ENCODE measurements around the gene TBL3.
A peak's percentile ranks its signal among the peaks of the same experiment; 100 is the strongest.

Gene TBL3

GRCh38 chr16:1982991-1983543 lies 11.2 kb downstream of the TBL3 start:
- no peak for DNase-seq (ENCODE audit: low read depth in 2 of 2)

- peak in 1 of 2 donors; percentile 31 for DNase-seq (ENCODE audit: low read depth in 2 of 2)
Observed at GRCh38 chr16:1983544-1984346, 11.9 kb downstream of the TBL3 start, which contains the start of gene GFER. Gene GFER, plus strand, starts transcription at chr16:1984193. Its CDS starts 26 bp downstream, at chr16:1984219.

GRCh38 chr16:1984347-1985225 lies 12.7 kb downstream of the TBL3 start:
- DNase-seq (ENCODE audit: low read depth in 2 of 2): no peak

- no peak for DNase-seq (ENCODE audit: low read depth in 2 of 2)
Observed at GRCh38 chr16:1985466-1986150, 13.8 kb downstream of the TBL3 start.

GRCh38 chr16:1987198-1987597 lies 15.3 kb downstream of the TBL3 start:
- no peak for DNase-seq (ENCODE audit: low read depth in 2 of 2)

GRCh38 chr16:1989209-1990100 lies 17.6 kb downstream of the TBL3 start, which contains the start of gene SYNGR3:
Gene SYNGR3, plus strand, starts transcription at chr16:1989970. Its CDS starts 133 bp downstream, at chr16:1990103.
- DNase-seq (ENCODE audit: low read depth in 2 of 2): no peak

- no peak for DNase-seq (ENCODE audit: low read depth in 2 of 2)
Observed at GRCh38 chr16:1990101-1990350, 18.2 kb downstream of the TBL3 start.

GRCh38 chr16:1990351-1991134 lies 18.7 kb downstream of the TBL3 start:
- peak in 1 of 2 donors; percentile 31 for DNase-seq (ENCODE audit: low read depth in 2 of 2)

GRCh38 chr16:1991135-1991551 lies 19.3 kb downstream of the TBL3 start:
- no peak for DNase-seq (ENCODE audit: low read depth in 2 of 2)

GRCh38 chr16:1991588-1991947 lies 19.7 kb downstream of the TBL3 start:
- DNase-seq (ENCODE audit: low read depth in 2 of 2): no peak

- DNase-seq (ENCODE audit: low read depth in 2 of 2): peak; percentile 95 to 98
Observed at GRCh38 chr16:1991948-1992703, 20.3 kb downstream of the TBL3 start.

GRCh38 chr16:1992704-1993317 lies 21.0 kb downstream of the TBL3 start:
- DNase-seq (ENCODE audit: low read depth in 2 of 2): no peak

GRCh38 chr16:1993731-1994131 lies 21.9 kb downstream of the TBL3 start:
- no peak for DNase-seq (ENCODE audit: low read depth in 2 of 2)

- no peak for DNase-seq (ENCODE audit: low read depth in 2 of 2)
Observed at GRCh38 chr16:1997494-1998359, 25.9 kb downstream of the TBL3 start.

- no peak for DNase-seq (ENCODE audit: low read depth in 2 of 2)
Observed at GRCh38 chr16:1998360-1998835, 26.5 kb downstream of the TBL3 start.

GRCh38 chr16:1998852-1999801 lies 27.3 kb downstream of the TBL3 start:
- no peak for DNase-seq (ENCODE audit: low read depth in 2 of 2)
